Epidermal melanocyte (primary cell): ENCODE results near the gene CLASP1.
"Not testable (repeated sequence)": the region's sequence is repeated elsewhere in the genome, so short reads cannot be mapped to it uniquely, and the experiment has no call there.

Experiments used
- DNase-seq: peaks from one replicate; pipeline ENCODE4 v3.0.0; 2011; ENCODE audit warnings: low spot score; ENCODE audit not compliant: insufficient read length

Gene CLASP1

GRCh38 chr2:121662656-121663055 is 13.4 kb upstream of the CLASP1 start:
- DNase-seq: no peak

DNA sequence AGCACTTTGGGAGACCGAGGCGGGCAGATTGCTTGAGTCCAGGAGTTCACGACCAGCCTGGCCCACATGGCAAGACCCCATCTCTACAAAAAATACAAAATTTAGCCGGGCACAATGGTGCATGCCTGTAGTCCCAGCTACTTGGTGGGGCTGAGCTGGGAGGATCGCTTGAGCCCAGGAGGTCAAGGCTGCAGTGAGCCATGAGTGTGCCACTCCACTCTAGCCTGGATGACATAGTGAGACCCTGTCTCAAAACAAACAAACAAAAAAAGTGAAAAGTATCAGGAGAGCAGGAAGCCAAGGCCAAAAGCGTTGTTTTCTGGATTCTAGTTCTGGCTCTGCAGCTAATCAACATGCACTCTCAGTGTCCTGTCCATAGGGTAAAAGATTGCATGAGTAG is 10.7 kb upstream of the CLASP1 start:
- no peak for DNase-seq

GRCh38 chr2:121658393-121658792 is 9.1 kb upstream of the CLASP1 start:
- DNase-seq: not testable (repeated sequence)

GRCh38 chr2:121653035-121653434 is 3.8 kb upstream of the CLASP1 start:
- DNase-seq: no peak

- DNase-seq: no peak
Measured at GRCh38 chr2:121650315-121650930, 1.2 kb upstream of the CLASP1 start.

GRCh38 chr2:121649596-121650314 is 493 bp upstream of the CLASP1 start:
- DNase-seq: peak; percentile 94

GRCh38 chr2:121648206-121649148 is 785 bp downstream of the CLASP1 start:
- DNase-seq: no peak

GRCh38 chr2:121647396-121647795 is 1.9 kb downstream of the CLASP1 start:
- DNase-seq: no peak

DNA sequence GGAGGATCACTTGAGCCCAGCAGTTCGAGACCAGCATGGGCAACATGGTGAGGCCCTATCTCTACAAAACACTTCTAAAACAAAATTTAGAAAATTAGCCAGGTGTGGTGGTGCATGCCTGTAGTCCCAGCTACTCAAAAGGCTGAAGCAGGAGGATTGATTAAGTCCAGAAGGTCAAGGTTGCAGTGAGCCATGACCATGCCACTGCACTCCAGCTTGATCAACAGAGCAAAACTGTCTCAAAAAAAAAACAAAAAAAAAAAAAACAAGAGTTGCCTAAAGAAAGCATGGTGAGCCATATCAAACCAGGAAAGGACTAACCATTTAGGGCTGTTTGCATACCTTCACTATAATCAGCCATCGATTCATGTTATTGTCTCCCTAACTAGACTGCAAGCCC is 4.5 kb downstream of the CLASP1 start:
- no peak for DNase-seq

DNA sequence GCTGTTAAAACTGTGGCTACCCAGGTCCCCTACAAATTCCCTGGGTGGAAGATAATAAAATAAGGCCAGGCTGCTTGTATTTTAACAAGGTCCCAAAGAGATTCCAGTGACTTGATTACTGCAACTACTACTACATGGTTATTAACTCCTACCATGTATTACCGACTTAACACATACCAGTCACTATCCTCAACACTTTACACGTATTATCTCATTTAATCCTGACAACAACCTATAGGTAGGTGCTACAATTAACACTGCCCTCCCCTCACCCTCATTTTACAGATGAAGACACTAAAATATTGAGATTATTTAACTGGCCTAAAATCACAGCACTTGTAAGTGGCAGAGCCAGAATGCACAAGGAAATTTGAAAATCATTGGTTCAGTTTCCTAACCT is 5.4 kb downstream of the CLASP1 start:
- DNase-seq: no peak

DNA sequence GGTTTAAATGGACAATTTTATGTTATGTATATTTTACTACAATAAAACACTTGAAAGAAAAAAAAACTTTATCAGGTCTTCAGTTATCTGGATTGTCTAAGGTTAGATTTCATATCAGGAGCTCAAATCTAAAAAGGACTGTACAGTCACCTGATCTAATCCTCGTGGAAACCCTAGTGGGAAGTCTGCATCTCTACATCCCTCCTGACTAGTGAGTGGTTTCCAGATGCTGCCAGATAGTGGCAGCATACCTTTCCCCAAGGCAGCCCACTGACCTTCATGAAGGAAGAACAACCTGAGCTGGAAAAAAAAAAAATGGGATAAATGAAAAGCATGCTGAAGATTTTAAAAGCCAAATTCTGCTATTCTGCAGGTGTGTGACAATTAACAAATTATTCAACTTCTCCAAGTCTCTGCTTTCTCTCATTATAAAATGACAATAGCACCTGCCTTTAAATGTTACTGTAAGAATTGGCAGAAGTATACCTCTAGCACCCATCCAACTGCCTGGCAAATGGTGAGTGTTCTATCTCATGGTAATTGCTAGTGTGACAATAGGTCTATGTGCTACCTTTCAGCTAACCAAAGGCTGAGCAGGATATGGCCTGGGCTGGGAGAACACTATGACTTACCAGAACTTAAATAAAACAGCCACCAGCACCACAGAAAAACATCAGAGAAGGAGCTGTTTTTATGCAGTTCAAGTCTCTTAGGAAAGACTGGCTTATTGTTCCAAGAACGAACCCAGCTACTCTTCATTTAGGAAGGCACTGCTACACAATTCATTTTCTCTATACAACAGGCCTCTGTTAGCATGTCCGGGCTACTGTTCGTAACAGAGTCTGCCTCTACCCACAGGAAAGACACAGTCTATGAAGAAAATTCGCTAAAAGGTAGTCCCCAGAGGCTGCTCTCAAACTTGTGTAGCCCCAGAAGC is 8.6 kb downstream of the CLASP1 start:
- DNase-seq: peak; percentile 43

- not testable (repeated sequence) for DNase-seq
Measured at GRCh38 chr2:121639846-121640245, 9.4 kb downstream of the CLASP1 start.

DNA sequence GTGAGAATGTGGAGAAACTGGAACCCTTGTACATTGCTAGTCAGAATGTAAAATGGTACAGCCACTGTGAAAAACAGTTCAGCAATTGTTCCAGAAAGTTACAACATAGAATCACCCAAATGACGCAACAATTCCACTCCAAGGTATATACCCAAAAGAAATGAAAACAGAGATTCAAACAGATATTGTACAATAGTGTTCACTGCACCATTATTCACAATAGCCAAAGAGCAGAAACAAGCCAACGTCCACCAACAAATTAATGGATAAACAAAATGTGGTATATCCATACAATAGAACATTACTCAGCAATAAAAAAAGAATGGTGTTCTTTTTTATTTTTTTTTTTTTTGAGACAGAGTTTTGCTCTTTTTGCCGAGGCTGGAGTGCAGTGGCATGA is 10.9 kb downstream of the CLASP1 start:
- no peak for DNase-seq

DNA sequence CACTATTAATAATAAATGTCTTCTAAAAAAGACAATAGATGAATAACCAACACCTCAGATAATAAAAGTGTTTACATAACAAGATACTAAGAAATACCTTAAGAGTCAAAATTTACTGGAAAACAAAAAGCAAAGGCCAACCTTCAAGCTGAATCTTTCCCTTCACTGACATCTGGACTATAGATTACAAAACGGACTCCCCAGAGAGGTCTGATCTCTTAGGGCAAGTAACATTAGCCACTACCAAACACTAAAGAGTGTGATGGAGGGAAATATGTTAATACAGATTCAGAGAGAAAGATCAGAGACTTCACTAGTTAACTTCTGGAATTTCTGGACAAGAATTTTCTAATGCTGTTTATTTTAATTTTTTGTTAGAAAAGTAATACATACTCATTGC is 13.9 kb downstream of the CLASP1 start:
- no peak for DNase-seq

DNA sequence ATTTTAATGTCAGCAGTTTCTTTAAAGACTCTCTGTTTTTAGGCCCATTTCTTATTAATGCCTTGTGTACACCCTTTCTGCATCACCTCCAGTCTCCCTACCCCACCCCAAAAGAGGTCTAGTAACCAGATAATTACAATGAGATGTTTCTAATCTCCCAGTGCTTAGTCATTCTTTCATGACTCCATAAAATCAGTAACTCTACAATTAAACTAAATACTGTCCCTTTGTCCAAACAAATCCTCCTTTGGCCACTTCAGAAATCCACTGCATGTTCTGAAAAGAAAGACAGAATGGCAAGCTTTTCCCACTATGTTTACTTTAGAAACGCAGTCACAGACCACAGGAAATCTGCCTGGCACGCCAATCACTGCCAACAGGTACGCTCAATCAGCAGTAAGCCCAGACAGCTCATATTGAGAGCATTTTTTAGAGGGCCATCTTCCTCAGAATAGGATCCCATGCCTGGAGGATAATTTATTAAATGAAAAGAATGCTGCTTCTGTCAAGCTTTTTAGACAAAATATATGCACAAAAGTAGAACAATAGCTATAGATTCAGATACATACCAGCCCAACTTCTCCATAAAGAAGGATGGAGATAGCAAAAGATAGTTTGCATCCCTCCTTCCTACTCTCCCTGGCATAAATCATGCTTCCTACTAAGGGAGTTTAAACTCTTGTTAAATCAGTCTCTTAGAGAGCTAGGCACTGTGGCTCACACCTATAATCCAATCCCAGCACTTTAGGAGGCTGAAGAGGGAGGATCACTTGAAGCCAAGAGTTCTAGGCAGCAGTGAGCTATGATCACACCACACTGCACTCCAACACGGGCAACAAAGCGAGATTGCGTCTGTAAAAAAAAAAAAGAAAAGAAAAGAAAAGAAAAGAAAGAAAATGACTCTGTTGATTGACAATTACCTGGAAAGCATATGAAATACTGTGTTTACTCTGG is 14.6 kb downstream of the CLASP1 start:
- DNase-seq: no peak

GRCh38 chr2:121633463-121633862 is 15.8 kb downstream of the CLASP1 start:
- DNase-seq: no peak

DNA sequence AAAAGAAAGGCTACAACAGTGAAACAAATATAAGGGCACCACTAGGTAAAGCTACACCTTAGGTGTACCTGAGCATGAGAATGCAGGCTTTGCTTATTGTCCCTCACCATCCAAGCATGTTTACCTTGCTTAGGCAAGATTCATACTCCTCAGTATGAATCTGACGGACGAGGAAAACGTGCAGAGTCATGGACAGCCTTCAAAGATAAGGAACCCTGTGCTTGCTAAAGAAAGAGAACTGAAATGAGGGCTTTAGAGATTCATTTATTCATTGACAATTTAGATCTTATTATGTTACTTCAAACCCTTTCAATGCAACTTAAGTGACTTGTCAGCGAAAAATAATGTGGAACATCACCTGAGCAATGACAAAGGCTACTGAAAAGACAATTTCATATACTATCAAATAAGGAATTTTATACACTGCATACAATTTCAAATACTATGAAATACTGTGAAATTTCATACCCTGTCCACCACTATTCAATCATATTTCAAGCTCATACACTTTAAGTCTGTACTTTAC is 21.7 kb downstream of the CLASP1 start:
- no peak for DNase-seq

GRCh38 chr2:121626777-121627524 is 22.3 kb downstream of the CLASP1 start:
- DNase-seq: no peak

- DNase-seq: no peak
Measured at GRCh38 chr2:121625953-121626352, 23.3 kb downstream of the CLASP1 start.
